Activated T-helper 17 cell treated with anti-CD3 and anti-CD28 coated beads, Interleukin-2, amount 50 U/mL, for 72 hours (primary cell): ENCODE measurements around the gene ADAM30. TPM values are rescaled to one million over a fixed set of nuclear protein-coding genes. Genes with fewer than 3 reads are reported as not detected.
"Not testable (repeated sequence)": the region's sequence is repeated elsewhere in the genome, so short reads cannot be mapped to it uniquely, and the experiment has no call there.

Experiments
- ATAC-seq: fragments of 150-1000 bp; cut with Tn5 transposase; replicated peaks from 2 replicates; pipeline ENCODE4 v1.10.0; 2021; ENCODE audit warnings: mild to moderate bottlenecking, moderate library complexity
- H3K27ac Mint-ChIP-seq: one replicate; pipeline ENCODE4 v1.8.0; 2022; ENCODE audit warnings: mixed read lengths
- H3K27me3 Mint-ChIP-seq: one replicate; pipeline ENCODE4 v1.8.0; 2022; ENCODE audit warnings: mixed read lengths
- H3K36me3 Mint-ChIP-seq: one replicate; pipeline ENCODE4 v1.8.0; 2022; ENCODE audit warnings: low read depth, mild to moderate bottlenecking, mixed read lengths
- H3K4me1 Mint-ChIP-seq: one replicate; pipeline ENCODE4 v1.8.0; 2022; ENCODE audit warnings: mixed read lengths
- H3K4me3 Mint-ChIP-seq: one replicate; pipeline ENCODE4 v1.8.0; 2022; ENCODE audit warnings: mild to moderate bottlenecking, mixed read lengths
- H3K9me3 Mint-ChIP-seq: one replicate; pipeline ENCODE4 v1.8.0; 2022; ENCODE audit warnings: mixed read lengths
- total RNA-seq, 2 donors: library from RNA; stranded (reverse); gene quantifications; one replicate each; pipeline ENCODE4 v1.2.3, GENCODE V29; 2022

ADAM30 gene
- total RNA-seq, 2 donors from 2014 or later, result not detected

GRCh38 chr1:119873135-119874015 is 22.9 kb downstream of the ADAM30 start:
- H3K27me3 Mint-ChIP-seq, result peaks cover 20% of the 10 kb centered on the region
- ATAC-seq, result peak; percentile 64
- no peaks in the 10 kb centered on the region for H3K4me1 Mint-ChIP-seq
- H3K36me3 Mint-ChIP-seq, result no peaks in the 10 kb centered on the region
- no peak overlapping the region for H3K4me3 Mint-ChIP-seq
- no peaks in the 10 kb centered on the region for H3K9me3 Mint-ChIP-seq
- H3K27ac Mint-ChIP-seq, result no peak overlapping the region

GRCh38 chr1:119871881-119872280 is 24.4 kb downstream of the ADAM30 start:
- no peak for ATAC-seq
- H3K36me3 Mint-ChIP-seq, result no peaks in the 10 kb centered on the region
- no peaks in the 10 kb centered on the region for H3K4me1 Mint-ChIP-seq
- H3K4me3 Mint-ChIP-seq, result no peak overlapping the region
- no peak overlapping the region for H3K27ac Mint-ChIP-seq
- H3K27me3 Mint-ChIP-seq, result peaks cover 20% of the 10 kb centered on the region
- H3K9me3 Mint-ChIP-seq, result no peaks in the 10 kb centered on the region

- Mint-ChIP-seq H3K36me3 (no peaks in the 10 kb centered on the region), H3K4me3 (no peak overlapping the region), H3K27me3 (peaks cover 23% of the 10 kb centered on the region), H3K27ac (no peak overlapping the region), H3K9me3 (no peaks in the 10 kb centered on the region), H3K4me1 (no peaks in the 10 kb centered on the region)
- ATAC-seq, result no peak
Measured at GRCh38 chr1:119870917-119871596, 25.3 kb downstream of the ADAM30 start.

DNA sequence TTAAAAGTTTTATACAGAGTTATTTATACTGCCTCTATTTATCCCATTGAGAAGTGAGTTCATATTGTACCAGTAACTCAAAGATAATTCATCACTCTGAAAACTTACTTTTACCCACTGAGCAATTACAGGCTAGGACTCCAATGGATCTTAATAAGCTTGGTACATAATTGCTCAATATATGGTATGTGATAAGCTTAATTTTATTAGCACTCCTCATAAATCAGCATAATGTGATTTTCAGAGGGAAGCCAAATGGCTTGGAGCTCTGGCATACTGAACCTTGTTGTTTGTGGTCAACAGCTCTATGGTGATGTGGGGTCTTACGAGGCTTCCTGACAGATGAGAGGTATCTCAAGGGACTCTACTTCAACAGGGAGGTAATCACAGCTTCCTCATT is 26.3 kb downstream of the ADAM30 start:
- no peaks in the 10 kb centered on the region for H3K36me3 Mint-ChIP-seq
- peaks cover 26% of the 10 kb centered on the region for H3K27me3 Mint-ChIP-seq
- no peak for ATAC-seq
- no peaks in the 10 kb centered on the region for H3K4me1 Mint-ChIP-seq
- H3K27ac Mint-ChIP-seq, result no peak overlapping the region
- H3K9me3 Mint-ChIP-seq, result no peaks in the 10 kb centered on the region
- no peak overlapping the region for H3K4me3 Mint-ChIP-seq

GRCh38 chr1:119868176-119868575 is 28.1 kb downstream of the ADAM30 start:
- Mint-ChIP-seq H3K4me1 (no peaks in the 10 kb centered on the region), H3K4me3 (no peak overlapping the region), H3K27me3 (peaks cover 26% of the 10 kb centered on the region), H3K9me3 (no peaks in the 10 kb centered on the region), H3K36me3 (no peaks in the 10 kb centered on the region), H3K27ac (no peak overlapping the region)
- ATAC-seq, result no peak

DNA sequence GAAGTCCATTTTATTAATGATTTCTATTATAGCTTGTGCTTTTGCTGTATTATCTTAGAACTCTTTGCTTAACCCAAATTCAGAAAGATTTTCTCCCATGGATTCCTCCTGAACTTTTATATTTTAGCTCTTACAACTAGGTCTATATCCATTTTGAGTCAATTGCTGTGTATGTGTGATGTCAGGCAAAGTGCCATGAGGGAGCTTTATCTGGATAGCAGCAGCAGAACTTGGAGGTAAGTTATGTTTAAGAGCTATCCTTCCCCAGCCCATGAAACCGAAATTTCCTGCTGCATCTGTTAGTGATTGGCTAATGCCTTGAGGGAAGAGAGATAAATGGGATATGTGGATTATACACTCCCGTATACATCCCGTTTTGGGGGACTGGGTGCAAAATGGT is 29.9 kb downstream of the ADAM30 start:
- Mint-ChIP-seq H3K4me1 (no peaks in the 10 kb centered on the region), H3K36me3 (no peaks in the 10 kb centered on the region), H3K4me3 (no peak overlapping the region), H3K9me3 (no peaks in the 10 kb centered on the region), H3K27ac (no peak overlapping the region), H3K27me3 (peaks cover 24% of the 10 kb centered on the region)
- no peak for ATAC-seq

GRCh38 chr1:119865627-119866026 is 30.7 kb downstream of the ADAM30 start:
- no peak for ATAC-seq
- H3K27me3 Mint-ChIP-seq, result peaks cover 18% of the 10 kb centered on the region

DNA sequence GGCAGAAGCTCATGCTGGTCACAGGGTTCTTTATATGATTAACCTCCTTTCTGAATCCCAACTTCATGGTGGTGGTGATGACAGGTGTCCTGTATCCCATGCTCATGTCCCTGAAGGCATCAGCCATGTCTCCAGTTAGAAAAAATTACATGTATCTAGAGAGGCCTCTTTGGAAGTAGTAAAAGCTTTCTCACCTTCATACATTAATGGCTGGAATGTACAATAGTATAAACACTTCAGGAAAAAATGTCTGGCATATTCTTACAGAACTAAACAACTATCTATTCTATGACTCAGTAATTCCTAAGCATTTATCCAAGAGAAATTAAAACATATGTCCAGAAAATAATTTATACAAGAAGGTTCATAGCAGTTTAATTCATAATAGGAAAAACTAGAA is 34.0 kb downstream of the ADAM30 start:
- no peaks in the 10 kb centered on the region for H3K9me3 Mint-ChIP-seq
- H3K36me3 Mint-ChIP-seq, result no peaks in the 10 kb centered on the region
- H3K27me3 Mint-ChIP-seq, result peaks cover 18% of the 10 kb centered on the region
- H3K4me3 Mint-ChIP-seq, result no peak overlapping the region
- no peak for ATAC-seq
- no peak overlapping the region for H3K27ac Mint-ChIP-seq
- no peaks in the 10 kb centered on the region for H3K4me1 Mint-ChIP-seq

More at GRCh38 chr1:119865627-119866026, 30.7 kb downstream of the ADAM30 start:
- no peaks in the 10 kb centered on the region for H3K9me3 Mint-ChIP-seq
- no peaks in the 10 kb centered on the region for H3K4me1 Mint-ChIP-seq
- H3K36me3 Mint-ChIP-seq, result no peaks in the 10 kb centered on the region
- no peak overlapping the region for H3K27ac Mint-ChIP-seq
- H3K4me3 Mint-ChIP-seq, result no peak overlapping the region

- Mint-ChIP-seq H3K36me3 (no peaks in the 10 kb centered on the region), H3K4me1 (no peaks in the 10 kb centered on the region)
Measured at GRCh38 chr1:119861547-119861946, 34.8 kb downstream of the ADAM30 start.

GRCh38 chr1:119859647-119860046 is 36.7 kb downstream of the ADAM30 start:
- Mint-ChIP-seq H3K27ac (no peak overlapping the region), H3K4me3 (peak overlapping the region; percentile 10)

More at GRCh38 chr1:119861547-119861946, 34.8 kb downstream of the ADAM30 start:
- peaks cover 16% of the 10 kb centered on the region for H3K27me3 Mint-ChIP-seq
- no peak for ATAC-seq
- H3K4me3 Mint-ChIP-seq, result no peak overlapping the region
- H3K9me3 Mint-ChIP-seq, result no peaks in the 10 kb centered on the region
- H3K27ac Mint-ChIP-seq, result no peak overlapping the region

DNA sequence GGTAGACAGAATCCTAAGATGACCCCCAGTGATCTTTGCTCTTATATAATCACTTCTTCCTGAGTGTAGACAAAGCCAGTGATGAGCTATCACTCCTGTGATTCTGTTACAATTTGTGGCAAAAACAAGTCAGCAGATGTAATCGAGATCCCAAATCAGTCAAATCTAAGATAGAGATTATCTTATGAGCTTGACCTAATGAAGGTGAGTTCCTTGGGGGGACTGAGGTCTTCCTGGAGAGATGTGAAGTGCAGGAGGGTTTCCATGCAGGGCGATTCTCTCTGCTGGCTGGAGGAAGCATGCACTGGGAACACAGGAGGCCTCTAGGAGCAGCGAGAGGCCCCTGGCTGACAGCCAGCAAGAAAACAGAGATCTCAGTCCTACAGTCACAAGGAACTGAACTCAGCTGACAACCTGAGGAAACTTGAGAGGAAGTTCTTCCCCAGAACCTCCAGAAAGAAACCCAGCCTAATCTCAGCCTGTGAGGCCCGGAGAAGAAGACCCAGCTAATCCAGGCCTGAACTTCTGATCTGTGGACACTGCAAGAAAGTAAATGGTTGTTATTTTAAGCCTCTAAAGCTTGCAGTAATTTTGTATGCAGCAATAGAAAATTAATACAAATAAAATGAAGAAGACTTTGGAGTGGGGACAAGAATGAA is 37.6 kb downstream of the ADAM30 start:
- not testable (repeated sequence) for H3K9me3 Mint-ChIP-seq, H3K4me1 Mint-ChIP-seq, ATAC-seq, H3K27me3 Mint-ChIP-seq, H3K27ac Mint-ChIP-seq, H3K4me3 Mint-ChIP-seq, H3K36me3 Mint-ChIP-seq

More at GRCh38 chr1:119859647-119860046, 36.7 kb downstream of the ADAM30 start:
- Mint-ChIP-seq H3K27me3 (peaks cover 10% of the 10 kb centered on the region), H3K36me3 (no peaks in the 10 kb centered on the region), H3K9me3 (no peaks in the 10 kb centered on the region), H3K4me1 (no peaks in the 10 kb centered on the region)
- peak; percentile 79 for ATAC-seq

DNA sequence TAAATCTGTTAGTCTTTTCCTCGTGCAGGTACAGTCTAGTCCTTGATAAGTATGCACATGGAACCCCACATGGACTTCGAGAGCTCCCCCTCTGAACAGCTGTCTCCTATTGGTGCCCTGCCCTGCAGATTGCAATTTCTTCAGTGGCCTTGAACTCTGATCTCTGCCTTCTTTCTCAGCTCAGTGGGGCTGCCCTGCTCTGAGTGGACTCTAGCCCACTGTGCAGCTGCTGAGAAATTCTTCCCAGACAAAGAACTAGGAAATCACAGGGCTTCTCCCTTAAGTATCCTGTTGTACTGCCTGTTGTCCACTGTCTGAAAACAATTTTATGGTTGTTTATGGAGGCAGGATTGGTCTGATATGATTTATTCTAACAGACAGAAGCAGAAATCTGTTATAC is 38.2 kb downstream of the ADAM30 start:
- Mint-ChIP-seq H3K4me1 (no peaks in the 10 kb centered on the region), H3K9me3 (no peaks in the 10 kb centered on the region), H3K27ac (no peak overlapping the region), H3K27me3 (peaks cover 7% of the 10 kb centered on the region), H3K36me3 (no peaks in the 10 kb centered on the region), H3K4me3 (no peak overlapping the region)
- no peak for ATAC-seq

GRCh38 chr1:119853155-119853554 is 43.2 kb downstream of the ADAM30 start:
- Mint-ChIP-seq H3K4me3 (no peak overlapping the region), H3K27ac (no peak overlapping the region), H3K9me3 (no peaks in the 10 kb centered on the region), H3K27me3 (no peaks in the 10 kb centered on the region), H3K4me1 (no peaks in the 10 kb centered on the region), H3K36me3 (no peaks in the 10 kb centered on the region)
- no peak for ATAC-seq

- not testable (repeated sequence) for H3K4me3 Mint-ChIP-seq, H3K4me1 Mint-ChIP-seq, H3K27me3 Mint-ChIP-seq, H3K9me3 Mint-ChIP-seq, H3K27ac Mint-ChIP-seq, ATAC-seq, H3K36me3 Mint-ChIP-seq
Measured at GRCh38 chr1:119844206-119844605, 52.1 kb downstream of the ADAM30 start.
